SK-N-SH (cell line): ENCODE measurements around the gene VEGFA. TPM values are rescaled to one million over a fixed set of nuclear protein-coding genes. Genes with fewer than 3 reads are reported as not detected.
A peak's percentile ranks its signal among the peaks of the same experiment; 100 is the strongest.

Source experiments
- CTCF ChIA-PET: fragments of 300-600, 350-600 bp; formaldehyde crosslinking; extraction: SDS; loops from one replicate; lab custom pipeline; 2021; lab: Yijun Ruan, JAX
- POLR2A ChIA-PET: fragments of 350-600 bp; sonication (Branson Sonifier 250); formaldehyde crosslinking; extraction: SDS; loops from one replicate; lab custom pipeline; 2020; ENCODE audit warnings: antibody characterized with exemption, inconsistent platforms; lab: Yijun Ruan, JAX
- DNase-seq: peaks from one replicate; pipeline ENCODE4 v3.0.0; 2012
- H2AFZ ChIP-seq: fragments of 200-600 bp; sonication (generic); 2 replicates; pipeline ENCODE4 v1.8.1; 2016; ENCODE audit warnings: antibody characterized with exemption, mild to moderate bottlenecking, low read depth
- H3F3A ChIP-seq: fragments of 200-600 bp; sonication (generic); replicated peaks from 2 replicates; pipeline ENCODE3; 2016; ENCODE audit warnings: antibody characterized with exemption, mild to moderate bottlenecking; ENCODE audit not compliant: insufficient read depth
- H3K27ac ChIP-seq, 2 experiments: fragments of 200-500 bp in 1 of 2; fragments of 200-600 bp in 1 of 2; sonication (Bioruptor generic) in 1 of 2; sonication (generic), shearing (Covaris generic) in 1 of 2; 2 replicates each; pipeline versions ENCODE4 v1.5.1 to v1.6.1; 2014 to 2016; ENCODE audit warnings: low read depth in 2 of 2, inconsistent platforms in 1 of 2, low read length in 1 of 2, mild to moderate bottlenecking in 1 of 2, mixed read lengths in 1 of 2
- H3K27me3 ChIP-seq: fragments of 200-600 bp; sonication (generic), shearing (Covaris generic); 2 replicates; pipeline ENCODE4 v1.6.1; 2016; ENCODE audit warnings: mixed run types; ENCODE audit not compliant: insufficient read depth
- H3K36me3 ChIP-seq, 2 experiments: fragments of 200-500 bp in 1 of 2; fragments of 200-600 bp in 1 of 2; sonication (Bioruptor generic) in 1 of 2; sonication (generic) in 1 of 2; replicated peaks in 1 of 2; 2 replicates each; pipeline versions ENCODE3 to v1.5.1; 2014 to 2016; ENCODE audit warnings: low read length in 1 of 2, mild to moderate bottlenecking in 1 of 2; ENCODE audit not compliant: insufficient read depth in 2 of 2, control insufficient read depth in 1 of 2
- H3K4me1 ChIP-seq, 2 experiments: fragments of 200-500 bp in 1 of 2; fragments of 200-600 bp in 1 of 2; sonication (Bioruptor generic) in 1 of 2; sonication (generic), shearing (Covaris generic) in 1 of 2; 2 replicates each; pipeline versions ENCODE4 v1.5.1 to v1.6.1; 2014 to 2016; ENCODE audit warnings: low read depth in 1 of 2, low read length in 1 of 2, mixed run types in 1 of 2; ENCODE audit not compliant: insufficient read depth in 2 of 2, control insufficient read depth in 1 of 2
- H3K4me2 ChIP-seq: fragments of 200-600 bp; sonication (generic), shearing (Covaris generic); 2 replicates; pipeline ENCODE4 v1.6.1; 2017; ENCODE audit warnings: mixed run types
- H3K4me3 ChIP-seq, 2 experiments: fragments of 200-500 bp in 1 of 2; fragments of 200-600 bp in 1 of 2; sonication (Bioruptor generic) in 1 of 2; sonication (generic), shearing (Covaris generic) in 1 of 2; 2 replicates each; pipeline versions ENCODE4 v1.5.1 to v1.8.1; 2014 to 2016; ENCODE audit warnings: low read depth in 2 of 2, inconsistent platforms in 1 of 2, low read length in 1 of 2, mild to moderate bottlenecking in 1 of 2, mixed read lengths in 1 of 2, moderate library complexity in 1 of 2
- H3K79me2 ChIP-seq: fragments of 200-600 bp; sonication (generic); 2 replicates; pipeline ENCODE4 v1.8.1; 2017; ENCODE audit warnings: mild to moderate bottlenecking; ENCODE audit not compliant: insufficient read depth
- H3K9ac ChIP-seq: fragments of 200-600 bp; sonication (generic); 2 replicates; pipeline ENCODE4 v1.6.1; 2017; ENCODE audit warnings: mixed run types
- H3K9me2 ChIP-seq: fragments of 200-600 bp; sonication (generic); 2 replicates; pipeline ENCODE4 v1.6.1; 2017; ENCODE audit warnings: mixed run types
- H3K9me3 ChIP-seq: fragments of 200-600 bp; sonication (generic); 2 replicates; pipeline ENCODE4 v1.6.1; 2017; ENCODE audit warnings: mixed run types, mild to moderate bottlenecking, moderate library complexity
- H4K20me1 ChIP-seq: fragments of 200-600 bp; sonication (generic); 2 replicates; pipeline ENCODE4 v1.6.1; 2017; ENCODE audit warnings: mild to moderate bottlenecking, mixed run types; ENCODE audit not compliant: insufficient read depth
- CHD2 ChIP-seq: fragments of 150-350 bp; IDR thresholded peaks from 2 replicates; pipeline ENCODE4 v1.6.1; 2018; ENCODE audit warnings: low read length; ENCODE audit not compliant: partially characterized antibody
- GABPA ChIP-seq: IDR thresholded peaks from 2 replicates; pipeline ENCODE4 v1.4.0; 2012; ENCODE audit warnings: low read depth, mild to moderate bottlenecking
- MAX ChIP-seq: IDR thresholded peaks from 2 replicates; pipeline ENCODE4 v1.4.0; 2012; ENCODE audit warnings: low read depth
- MXI1 ChIP-seq: IDR thresholded peaks from 2 replicates; pipeline ENCODE4 v1.6.1; 2012; ENCODE audit warnings: mild to moderate bottlenecking, low read depth, low read length, improper control_type of control experiment
- PBX3 ChIP-seq: IDR thresholded peaks from 2 replicates; pipeline ENCODE4; 2012
- POLR2AphosphoS5 ChIP-seq: IDR thresholded peaks from 2 replicates; pipeline ENCODE4 v1.6.1; 2012; ENCODE audit warnings: low read depth, low read length
- RCOR1 ChIP-seq: fragments of 150-350 bp; IDR thresholded peaks from 2 replicates; pipeline ENCODE4 v1.6.1; 2017; ENCODE audit warnings: antibody characterized with exemption, low read length
- REST ChIP-seq: IDR thresholded peaks from 2 replicates; pipeline ENCODE4 v1.6.1; 2012; ENCODE audit warnings: mild to moderate bottlenecking, low read depth, low read length, moderate library complexity
- RXRA ChIP-seq: IDR thresholded peaks from 2 replicates; pipeline ENCODE4 v1.4.0; 2012; ENCODE audit warnings: low read depth, mild to moderate bottlenecking, borderline replicate concordance
- SIN3A ChIP-seq: IDR thresholded peaks from 2 replicates; pipeline ENCODE4 v1.6.1; 2012; ENCODE audit warnings: low read depth, mild to moderate bottlenecking, low read length, moderate library complexity, borderline replicate concordance
- TAF1 ChIP-seq: IDR thresholded peaks from 2 replicates; pipeline ENCODE4 v1.6.1; 2012; ENCODE audit warnings: low read depth, mild to moderate bottlenecking, low read length, moderate library complexity, borderline replicate concordance
- TCF12 ChIP-seq: IDR thresholded peaks from 2 replicates; pipeline ENCODE4 v1.4.0; 2012
- TEAD4 ChIP-seq: IDR thresholded peaks from 2 replicates; pipeline ENCODE4 v1.4.0; 2012; ENCODE audit warnings: mild to moderate bottlenecking, borderline replicate concordance; ENCODE audit not compliant: insufficient read depth
- YY1 ChIP-seq: IDR thresholded peaks from 2 replicates; pipeline ENCODE4 v1.4.0; 2012; ENCODE audit warnings: low read depth, mild to moderate bottlenecking
- ZBTB33 ChIP-seq: IDR thresholded peaks from 2 replicates; pipeline ENCODE4 v1.4.0; 2012; ENCODE audit warnings: low read depth, borderline replicate concordance
- WGBS: methylation state at CpG from one replicate; pipeline ENCODE4 v1.1.6; 2017; ENCODE audit warnings: low lambda C conversion rate; 5-methylcytosine and 5-hydroxymethylcytosine counted together
- polyA plus RNA-seq, 3 experiments: library from polyadenylated mRNA; depleted of rRNA; stranded (reverse); fragments of >200 nt; gene quantifications; 2 replicates each; pipeline ENCODE4 v1.2.3, GENCODE V29; 2012
- TF ChIP-seq, protein P1 (sequence below): IDR thresholded peaks from 2 replicates; pipeline ENCODE4 v1.4.0; 2012; ENCODE audit warnings: low read depth, borderline replicate concordance

Gene VEGFA
- polyA plus RNA-seq, 1 of the 3 experiments (the other 2 are of a cell fraction) = 81.0 TPM

DNA sequence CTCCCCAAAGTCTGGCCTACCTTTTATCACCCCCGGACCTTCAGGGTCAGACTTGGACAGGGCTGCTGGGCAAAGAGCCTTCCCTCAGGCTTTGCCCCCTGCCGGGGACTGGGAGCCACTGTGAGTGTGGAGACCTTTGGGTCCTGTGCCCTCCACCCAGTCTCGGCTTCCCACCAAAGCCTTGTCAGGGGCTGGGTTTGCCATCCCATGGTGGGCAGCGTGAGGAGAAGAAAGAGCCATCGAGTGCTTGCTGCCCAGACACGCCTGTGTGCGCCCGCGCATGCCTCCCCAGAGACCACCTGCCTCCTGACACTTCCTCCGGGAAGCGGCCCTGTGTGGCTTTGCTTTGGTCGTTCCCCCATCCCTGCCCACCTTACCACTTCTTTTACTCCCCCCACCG lies 10.3 kb downstream of the VEGFA start:
- no peak overlapping the region for H2AFZ ChIP-seq
- ChIA-PET POLR2A (no interaction called here), CTCF (interaction anchor here (3.7 kb wide), 1 partner anchor 11 kb away, joined by 14 read pairs; the partner anchor contains the start of gene VEGFA)
- DNase-seq = no peak
- no peak overlapping the region for H3K9ac ChIP-seq
- H3K4me2 ChIP-seq = no peak overlapping the region
- H3K9me3 ChIP-seq = no peaks in the 10 kb centered on the region
- H3K4me1 ChIP-seq = peaks cover 2 to 67% of the 10 kb centered on the region in 2 experiments; a peak in 2 of 4 replicates
- H3F3A ChIP-seq = no peaks in the 10 kb centered on the region
- TF ChIP-seq RCOR1 = no peak
- TF ChIP-seq GABPA = no peak
- no peak for TF ChIP-seq TCF12
- TF ChIP-seq PBX3 = no peak
- TF ChIP-seq RXRA = no peak
- TF ChIP-seq POLR2AphosphoS5 = no peak
- no peak for TF ChIP-seq CHD2
- TF ChIP-seq MAX = no peak
- TF ChIP-seq, protein P1, sequence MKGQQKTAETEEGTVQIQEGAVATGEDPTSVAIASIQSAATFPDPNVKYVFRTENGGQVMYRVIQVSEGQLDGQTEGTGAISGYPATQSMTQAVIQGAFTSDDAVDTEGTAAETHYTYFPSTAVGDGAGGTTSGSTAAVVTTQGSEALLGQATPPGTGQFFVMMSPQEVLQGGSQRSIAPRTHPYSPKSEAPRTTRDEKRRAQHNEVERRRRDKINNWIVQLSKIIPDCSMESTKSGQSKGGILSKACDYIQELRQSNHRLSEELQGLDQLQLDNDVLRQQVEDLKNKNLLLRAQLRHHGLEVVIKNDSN = no peak
- TF ChIP-seq REST = no peak
- no peak for TF ChIP-seq TEAD4
- TF ChIP-seq TAF1 = no peak
- no peak for TF ChIP-seq SIN3A
- TF ChIP-seq ZBTB33 = no peak
- no peak for TF ChIP-seq MXI1
- no peak for TF ChIP-seq YY1
- TF ChIP-seq, all 33 proteins: peak for 0
- Histone ChIP-seq H3K27ac (peak overlapping the region in 1 of 2 experiments; percentile 22; a peak in 1 of 4 replicates), H4K20me1 (peaks cover 58% of the 10 kb centered on the region), H3K27me3 (no peaks in the 10 kb centered on the region), H3K9me2 (no peaks in the 10 kb centered on the region), H3K79me2 (peaks cover 24% of the 10 kb centered on the region), H3K4me3 (no peak overlapping the region), H3K36me3 (peaks cover 18 to 90% of the 10 kb centered on the region in 2 experiments)
- WGBS = 89% methylated on average over 12 of the region's 13 CpGs
